Measurements from ENCODE around the gene KMT5C.

DNA sequence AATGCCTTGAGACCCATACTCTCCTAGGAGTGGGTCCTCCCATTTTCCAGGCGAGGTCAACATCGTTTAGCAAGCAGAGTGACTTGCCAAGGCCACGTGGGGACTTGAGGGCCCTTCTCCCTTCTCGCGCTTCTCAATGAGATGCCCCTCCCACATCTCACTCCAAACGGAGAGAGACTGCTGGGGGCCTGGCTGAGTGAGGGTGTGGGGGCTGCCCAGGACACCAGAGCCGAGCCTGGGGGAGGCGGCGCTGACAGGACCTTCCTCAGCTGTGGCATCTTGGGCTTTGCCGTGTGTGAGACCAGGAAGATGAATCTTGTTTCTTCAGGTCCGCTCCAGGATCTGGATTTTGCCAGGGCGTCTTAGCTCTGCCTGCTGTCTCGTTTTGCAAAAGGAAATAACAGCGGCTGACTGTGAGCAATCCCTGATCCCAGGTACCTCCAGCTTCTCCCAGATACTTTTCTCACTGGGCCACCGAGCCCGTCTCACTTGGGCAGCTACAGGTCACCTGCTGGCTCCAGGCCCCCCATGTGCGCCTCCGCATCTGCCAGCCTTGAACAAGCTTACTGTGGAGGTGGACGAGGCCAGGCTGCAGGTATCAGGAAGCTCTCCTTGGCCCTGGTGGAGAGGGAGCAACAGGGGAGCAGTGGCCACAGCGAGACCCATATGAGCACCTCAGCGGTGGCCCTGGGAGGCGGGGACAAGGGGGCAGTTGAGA is 8.8 kb downstream of the KMT5C start:
- TF ChIP-seq, protein P1, sequence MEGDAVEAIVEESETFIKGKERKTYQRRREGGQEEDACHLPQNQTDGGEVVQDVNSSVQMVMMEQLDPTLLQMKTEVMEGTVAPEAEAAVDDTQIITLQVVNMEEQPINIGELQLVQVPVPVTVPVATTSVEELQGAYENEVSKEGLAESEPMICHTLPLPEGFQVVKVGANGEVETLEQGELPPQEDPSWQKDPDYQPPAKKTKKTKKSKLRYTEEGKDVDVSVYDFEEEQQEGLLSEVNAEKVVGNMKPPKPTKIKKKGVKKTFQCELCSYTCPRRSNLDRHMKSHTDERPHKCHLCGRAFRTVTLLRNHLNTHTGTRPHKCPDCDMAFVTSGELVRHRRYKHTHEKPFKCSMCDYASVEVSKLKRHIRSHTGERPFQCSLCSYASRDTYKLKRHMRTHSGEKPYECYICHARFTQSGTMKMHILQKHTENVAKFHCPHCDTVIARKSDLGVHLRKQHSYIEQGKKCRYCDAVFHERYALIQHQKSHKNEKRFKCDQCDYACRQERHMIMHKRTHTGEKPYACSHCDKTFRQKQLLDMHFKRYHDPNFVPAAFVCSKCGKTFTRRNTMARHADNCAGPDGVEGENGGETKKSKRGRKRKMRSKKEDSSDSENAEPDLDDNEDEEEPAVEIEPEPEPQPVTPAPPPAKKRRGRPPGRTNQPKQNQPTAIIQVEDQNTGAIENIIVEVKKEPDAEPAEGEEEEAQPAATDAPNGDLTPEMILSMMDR (IDR thresholded peaks at IDR 0.05) = no peak
- TF ChIP-seq EZH2 (IDR thresholded peaks at IDR 0.05; ENCODE audit: borderline replicate concordance, insufficient read depth, low read depth, low read length, poor library complexity, severe bottlenecking) = no peak

Measured in B cell (primary cell).